PC-9 (cell line): ENCODE results near the gene PHYH.

Experiments used
- EZH2 ChIP-seq: fragments of 200-600 bp; sonication (generic); IDR thresholded peaks from 2 replicates; pipeline ENCODE4 v1.8.0; 2017; ENCODE audit warnings: antibody characterized with exemption, low read depth
- TF ChIP-seq, protein P1 (sequence below): fragments of 200-600 bp; sonication (generic); conservative IDR thresholded peaks from 2 replicates; pipeline ENCODE4 v1.6.1; 2017; ENCODE audit warnings: mixed run types, antibody characterized with exemption, mild to moderate bottlenecking, moderate library complexity

DNA sequence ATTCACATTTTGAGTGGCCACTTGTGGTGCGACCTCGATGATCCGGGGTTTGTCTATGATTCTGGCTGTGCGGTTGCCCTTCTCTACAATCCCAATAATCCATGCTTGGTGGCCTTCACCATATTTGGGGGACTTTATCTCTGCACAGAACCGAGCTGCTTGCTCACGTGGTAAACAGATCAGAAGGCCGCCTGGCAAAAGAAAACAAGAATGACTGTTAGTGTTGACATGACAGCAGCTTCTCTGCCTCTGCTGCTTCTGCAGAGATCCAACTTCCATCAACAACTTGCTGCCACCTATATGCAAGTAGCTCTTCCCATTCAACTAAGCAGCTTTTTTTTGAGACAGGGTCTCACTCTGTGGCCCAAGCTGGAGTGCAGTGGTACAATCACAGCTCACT is 19.3 kb upstream of the PHYH start:
- TF ChIP-seq, protein P1, sequence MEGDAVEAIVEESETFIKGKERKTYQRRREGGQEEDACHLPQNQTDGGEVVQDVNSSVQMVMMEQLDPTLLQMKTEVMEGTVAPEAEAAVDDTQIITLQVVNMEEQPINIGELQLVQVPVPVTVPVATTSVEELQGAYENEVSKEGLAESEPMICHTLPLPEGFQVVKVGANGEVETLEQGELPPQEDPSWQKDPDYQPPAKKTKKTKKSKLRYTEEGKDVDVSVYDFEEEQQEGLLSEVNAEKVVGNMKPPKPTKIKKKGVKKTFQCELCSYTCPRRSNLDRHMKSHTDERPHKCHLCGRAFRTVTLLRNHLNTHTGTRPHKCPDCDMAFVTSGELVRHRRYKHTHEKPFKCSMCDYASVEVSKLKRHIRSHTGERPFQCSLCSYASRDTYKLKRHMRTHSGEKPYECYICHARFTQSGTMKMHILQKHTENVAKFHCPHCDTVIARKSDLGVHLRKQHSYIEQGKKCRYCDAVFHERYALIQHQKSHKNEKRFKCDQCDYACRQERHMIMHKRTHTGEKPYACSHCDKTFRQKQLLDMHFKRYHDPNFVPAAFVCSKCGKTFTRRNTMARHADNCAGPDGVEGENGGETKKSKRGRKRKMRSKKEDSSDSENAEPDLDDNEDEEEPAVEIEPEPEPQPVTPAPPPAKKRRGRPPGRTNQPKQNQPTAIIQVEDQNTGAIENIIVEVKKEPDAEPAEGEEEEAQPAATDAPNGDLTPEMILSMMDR, result no peak
- TF ChIP-seq EZH2, result no peak
